PC-9 (cell line): ENCODE data around the gene ATP1A1.

Source experiments
- CTCF ChIP-seq: fragments of 200-600 bp; sonication (generic); conservative IDR thresholded peaks from 2 replicates; pipeline ENCODE4 v1.6.1; 2017; ENCODE audit warnings: mixed run types, antibody characterized with exemption, mild to moderate bottlenecking, moderate library complexity
- EZH2 ChIP-seq: fragments of 200-600 bp; sonication (generic); IDR thresholded peaks from 2 replicates; pipeline ENCODE4 v1.8.0; 2017; ENCODE audit warnings: antibody characterized with exemption, low read depth

GRCh38 chr1:116413414-116413813, 40.4 kb downstream of the ATP1A1 start:
- TF ChIP-seq CTCF: no peak
- TF ChIP-seq EZH2: no peak
